NOMO-1 (cell line): ENCODE measurements around the gene ENOSF1.
"Not testable (repeated sequence)": the region's sequence is repeated elsewhere in the genome, so short reads cannot be mapped to it uniquely, and the experiment has no call there.

Experiments
- DNase-seq, 2 experiments: peaks; one replicate each; lab custom pipeline; 2025; ENCODE audit not compliant: unreplicated experiment in 2 of 2; lab: John Stamatoyannopoulos, UW

The ENOSF1 gene

DNA sequence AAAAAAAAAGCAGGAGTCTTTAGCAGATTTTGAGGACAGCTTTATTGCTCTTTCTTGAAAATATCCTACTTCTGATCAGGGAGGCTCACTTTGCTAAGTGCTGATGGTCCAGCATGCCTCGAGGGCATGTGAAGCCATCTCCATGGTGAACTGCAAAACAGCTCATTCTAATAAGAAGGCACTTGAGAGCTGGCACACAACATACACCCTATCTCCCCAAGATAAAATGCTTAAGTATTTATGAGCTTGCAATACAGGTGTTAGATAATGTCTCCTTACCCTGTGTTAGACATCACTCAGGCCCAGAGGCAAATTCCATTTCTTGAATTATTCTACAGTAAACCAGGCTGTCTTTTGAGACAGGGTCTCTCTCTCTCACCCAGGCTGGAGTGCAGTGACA is 2.7 kb downstream of the ENOSF1 start:
- DNase-seq = no peak

DNA sequence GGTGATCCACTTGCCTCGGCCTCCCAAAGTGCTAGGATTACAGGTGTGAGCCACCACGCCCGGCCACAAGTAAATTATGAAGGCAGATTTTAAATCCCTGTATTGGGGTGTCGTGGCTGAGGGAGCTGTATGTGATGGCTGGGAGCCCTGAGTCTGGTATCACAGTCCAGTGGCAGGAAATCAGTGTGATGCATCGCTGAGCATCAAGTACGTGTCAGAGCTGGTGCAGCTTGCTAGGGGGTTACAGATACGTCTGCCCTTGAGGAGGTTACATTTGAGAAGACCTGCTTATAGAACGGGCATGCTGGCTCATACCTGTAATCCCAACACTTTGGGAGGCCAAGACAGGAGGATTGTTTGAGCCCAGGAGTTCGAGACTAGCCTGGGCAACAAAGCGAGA is 4.3 kb downstream of the ENOSF1 start:
- no peak for DNase-seq

DNA sequence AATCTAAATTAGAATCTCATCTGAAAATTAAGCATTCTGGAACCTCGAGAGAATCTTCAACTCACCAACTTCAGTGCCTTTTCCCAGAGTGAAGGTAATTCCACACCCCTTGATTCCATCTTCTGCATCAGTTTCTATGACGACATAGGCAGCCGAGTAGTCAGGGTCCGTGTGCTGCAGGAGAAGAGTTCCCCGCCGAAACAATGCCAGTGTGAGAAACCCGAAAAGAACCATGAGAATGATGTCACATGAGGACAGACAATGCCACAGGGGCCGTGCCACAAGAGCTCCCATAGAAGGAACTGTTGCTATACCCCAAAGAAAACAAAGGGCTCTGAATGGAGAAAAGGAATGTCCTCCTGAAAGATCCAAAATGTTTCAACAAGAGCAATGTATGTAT is 6.0 kb downstream of the ENOSF1 start:
- no peak for DNase-seq

DNA sequence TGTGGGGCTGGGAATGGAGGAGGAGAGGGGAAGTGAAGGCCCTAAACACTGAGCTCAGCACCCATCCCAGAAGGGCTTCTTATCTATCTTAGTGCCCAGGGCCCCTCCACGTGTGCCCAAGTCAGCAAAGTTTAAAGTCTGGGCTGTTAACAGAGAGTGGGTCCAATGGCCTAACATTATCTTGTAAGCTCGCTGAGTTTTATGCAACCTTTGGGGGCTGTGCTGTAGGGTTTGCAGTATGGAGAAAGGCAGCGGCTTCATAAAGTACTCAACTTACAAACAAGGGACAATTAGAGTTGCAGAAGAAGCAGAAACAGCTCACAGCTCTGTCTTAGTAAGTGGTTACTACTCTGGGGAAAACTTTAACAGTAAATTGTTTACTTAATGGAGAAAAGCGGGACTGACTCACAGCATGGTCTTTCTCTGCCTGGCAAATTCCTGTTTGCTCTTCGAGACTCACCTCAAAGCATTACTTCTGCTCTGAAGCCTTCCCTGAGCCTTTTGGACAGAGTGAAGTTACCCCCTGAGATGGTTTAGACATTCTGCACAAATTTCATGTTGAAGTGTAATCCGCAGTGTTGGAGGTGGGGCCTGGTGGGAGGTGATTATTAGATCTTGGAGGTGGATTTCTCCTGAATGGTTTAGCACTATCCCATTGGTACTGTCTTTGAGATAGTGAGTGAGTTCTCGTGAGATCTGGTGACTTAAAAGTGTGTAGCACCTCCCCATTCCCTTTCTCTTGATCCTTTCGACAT is 9.0 kb downstream of the ENOSF1 start:
- no peak for DNase-seq

DNA sequence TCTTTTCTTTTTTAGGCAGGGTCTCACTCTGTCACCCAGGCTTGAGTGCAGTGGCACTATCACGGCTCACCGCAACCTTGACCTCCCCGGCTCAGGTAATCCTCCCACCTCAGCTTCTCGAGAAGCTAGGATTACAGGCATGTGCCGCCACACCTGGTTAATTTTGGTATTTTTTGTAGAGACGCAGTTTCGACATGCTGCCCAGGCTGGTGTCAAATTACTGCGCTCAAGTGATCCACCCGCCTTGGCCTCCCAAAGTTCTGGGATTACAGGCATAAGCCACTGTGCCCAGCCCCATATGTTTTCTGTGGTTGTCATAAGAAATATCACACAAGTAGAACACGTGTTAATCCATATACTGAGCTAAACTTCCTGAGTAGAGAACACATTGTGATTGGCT is 14.6 kb downstream of the ENOSF1 start:
- no peak for DNase-seq

DNA sequence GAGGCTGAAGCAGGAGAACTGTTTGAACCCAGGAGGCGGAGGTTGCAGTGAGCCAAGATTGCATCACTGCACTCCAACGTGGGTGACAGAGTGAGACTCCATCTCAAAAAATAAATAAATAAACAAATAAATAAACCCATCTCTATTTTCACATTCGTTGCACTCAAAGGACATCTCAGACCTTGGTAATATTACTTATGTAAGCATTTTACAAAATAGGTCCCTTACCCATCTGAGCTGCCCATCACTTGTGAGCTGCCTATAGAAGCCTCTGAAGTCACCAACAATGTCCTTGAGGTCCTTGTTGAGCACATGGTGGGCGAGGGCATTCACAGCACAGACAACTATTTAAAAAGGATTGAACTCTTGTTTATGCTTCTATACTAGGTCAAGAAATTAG is 15.4 kb downstream of the ENOSF1 start:
- DNase-seq = no peak

DNA sequence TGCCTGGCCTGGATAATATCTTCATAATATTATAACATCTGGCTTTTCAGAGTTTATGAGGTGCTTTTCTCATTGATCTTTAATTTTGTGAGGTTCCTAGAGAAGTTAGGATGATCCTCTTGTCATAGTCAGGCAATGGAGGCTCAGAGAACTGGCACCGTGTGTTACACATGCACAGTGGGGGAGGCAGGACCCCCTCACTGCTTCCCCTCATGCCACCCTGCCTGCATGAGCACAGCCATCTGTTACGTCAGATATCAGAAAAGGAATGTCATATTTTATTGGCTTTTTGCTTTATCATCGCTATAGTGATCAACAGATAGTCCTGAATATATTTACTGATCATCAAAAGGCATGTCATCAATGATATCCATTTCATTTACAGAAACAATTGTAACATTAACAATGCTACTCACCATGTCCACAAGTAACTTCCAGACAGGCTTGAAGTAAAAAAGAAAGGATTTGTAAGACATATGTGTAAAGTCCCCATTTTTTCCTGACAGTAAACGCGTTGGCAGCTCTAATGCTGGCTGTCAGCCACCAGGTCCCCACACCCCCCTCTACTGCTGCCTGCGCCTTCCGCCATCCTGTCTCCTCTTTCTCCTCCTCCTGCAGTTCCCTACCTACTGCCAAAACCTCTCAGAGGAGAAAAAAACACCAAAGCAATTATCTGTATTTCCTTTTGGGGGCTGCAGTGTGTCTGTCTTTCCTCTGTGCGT is 18.8 kb downstream of the ENOSF1 start:
- no peak for DNase-seq

DNA sequence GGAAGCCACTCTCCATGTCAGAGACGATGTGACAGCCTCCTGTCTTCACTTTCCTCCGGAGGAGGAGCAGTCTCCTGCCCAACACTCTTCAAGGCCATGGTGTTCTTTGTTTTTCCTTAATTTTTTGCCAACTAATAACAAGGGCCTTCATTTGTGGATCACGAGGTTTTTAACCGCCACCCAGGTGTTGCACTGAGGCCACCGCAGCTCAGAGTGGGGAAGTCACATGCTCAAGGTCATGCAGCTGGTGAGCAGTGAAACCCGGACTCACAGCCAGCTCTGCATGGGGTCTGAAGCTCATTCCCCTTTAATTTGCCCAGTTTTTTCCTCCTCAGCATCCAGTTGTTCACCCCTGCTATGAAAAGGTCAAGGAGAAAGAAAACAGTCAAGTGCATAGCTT is 19.6 kb downstream of the ENOSF1 start:
- DNase-seq = no peak

DNA sequence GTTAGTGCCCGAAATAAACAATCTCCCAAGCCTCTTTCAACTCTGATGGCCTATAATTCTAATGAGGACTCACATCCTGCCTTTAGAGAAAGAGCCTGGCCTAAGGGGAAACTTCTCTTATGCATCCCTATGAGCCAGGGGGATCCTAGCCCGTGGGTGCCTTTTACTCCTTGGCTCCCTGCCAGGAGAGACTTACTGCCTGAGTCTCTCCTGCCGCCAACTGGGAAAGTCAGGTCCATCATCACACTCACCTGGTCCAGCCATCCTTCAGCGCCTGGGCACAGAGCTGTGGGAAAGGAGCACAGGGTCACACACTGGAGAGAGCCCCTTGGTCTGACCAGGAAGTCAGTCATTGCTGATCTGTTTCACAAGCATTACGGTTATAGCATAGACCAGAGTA is 24.1 kb downstream of the ENOSF1 start:
- no peak for DNase-seq

DNA sequence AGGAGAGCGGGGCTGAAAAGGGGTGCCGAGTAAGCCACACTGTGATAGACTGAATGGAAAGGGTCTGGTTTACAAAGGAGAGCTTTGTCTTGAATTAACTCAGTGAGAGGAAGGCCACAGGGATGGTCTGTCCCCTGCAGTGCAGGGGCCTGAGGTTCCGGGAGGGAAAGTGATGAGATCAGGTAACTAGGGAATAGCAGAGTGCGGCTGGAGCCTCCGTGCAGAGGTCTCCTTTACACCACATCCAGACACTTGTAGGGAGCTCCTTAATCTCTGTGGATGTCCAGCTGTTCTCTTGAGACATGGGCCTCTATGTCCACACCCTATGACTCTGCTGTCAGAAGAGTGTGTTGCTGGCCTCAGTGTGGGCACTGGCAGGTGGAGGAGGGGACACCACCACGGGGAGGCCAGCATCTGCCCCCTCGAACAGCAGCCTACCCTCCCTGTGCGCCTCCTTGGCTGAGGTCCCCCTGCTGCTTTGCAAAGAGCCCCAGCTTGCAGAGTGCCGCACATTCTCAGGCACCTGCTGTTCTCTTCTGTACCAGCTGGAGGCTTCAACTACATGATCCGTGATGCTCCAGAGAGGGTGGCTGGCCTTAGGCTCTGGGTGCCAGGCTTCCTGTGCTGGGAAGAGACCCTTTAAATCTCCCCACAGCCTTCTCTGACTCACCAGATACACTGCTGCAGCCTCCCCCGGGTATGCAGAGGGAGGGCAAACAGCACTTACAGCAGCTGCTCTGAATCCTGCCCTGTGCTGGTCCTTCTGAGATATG is 25.9 kb downstream of the ENOSF1 start:
- DNase-seq = no peak

DNA sequence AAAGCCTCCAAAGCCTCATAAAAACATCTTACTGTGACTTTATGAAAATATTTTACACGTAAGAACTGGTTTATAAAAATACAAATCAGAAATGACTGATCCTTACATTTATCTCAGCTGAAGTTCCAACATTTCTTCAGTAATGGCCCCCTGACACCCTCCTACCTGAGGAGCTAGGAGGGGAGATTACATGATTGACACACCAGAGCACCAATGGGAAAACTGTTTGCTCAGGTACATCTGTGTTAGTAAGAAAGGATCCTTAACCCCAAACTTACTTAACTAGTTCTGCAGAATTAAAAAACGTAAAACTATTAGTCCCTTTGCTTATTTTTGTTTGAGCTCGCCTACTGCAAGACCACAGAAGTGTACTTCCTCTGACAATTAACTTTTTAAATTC is 27.0 kb downstream of the ENOSF1 start:
- no peak for DNase-seq

DNA sequence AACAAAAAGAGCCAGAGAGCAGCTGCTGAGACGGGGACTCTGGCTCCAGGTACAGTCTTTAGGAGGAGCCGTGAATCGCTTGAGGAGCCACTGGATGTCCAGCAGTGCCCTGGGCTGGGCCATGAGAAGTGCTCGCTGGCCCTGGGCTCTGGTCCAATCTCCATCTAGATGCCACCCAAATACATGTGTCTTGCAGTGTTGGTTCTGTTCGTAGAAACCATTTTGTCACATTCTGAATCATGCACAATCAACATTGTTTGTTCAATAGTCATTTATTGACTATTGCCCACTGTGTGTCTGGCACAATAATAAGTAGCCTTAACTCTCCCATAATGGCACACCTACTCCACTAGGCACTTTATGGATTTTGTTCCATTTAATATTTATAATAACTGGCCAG is 28.9 kb downstream of the ENOSF1 start:
- DNase-seq = no peak

DNA sequence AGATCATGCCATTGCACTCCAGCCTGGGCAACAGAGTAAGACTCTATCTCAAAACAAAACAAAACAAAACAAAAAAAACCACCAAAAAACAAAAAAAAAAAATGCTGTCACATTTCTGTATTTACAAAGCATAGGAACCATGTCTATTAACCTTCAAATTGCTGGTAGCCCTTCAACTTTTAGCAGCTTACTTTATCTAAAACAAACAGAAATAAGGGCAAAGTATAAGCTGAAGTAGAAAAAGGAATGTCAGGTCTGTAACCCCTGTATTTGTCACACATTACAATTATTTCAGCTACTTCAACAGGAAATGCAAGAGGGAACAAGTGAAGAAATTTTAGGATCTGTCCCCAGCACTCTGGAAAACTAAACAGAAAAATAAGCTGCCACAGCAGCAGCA is 29.6 kb downstream of the ENOSF1 start:
- no peak for DNase-seq

DNA sequence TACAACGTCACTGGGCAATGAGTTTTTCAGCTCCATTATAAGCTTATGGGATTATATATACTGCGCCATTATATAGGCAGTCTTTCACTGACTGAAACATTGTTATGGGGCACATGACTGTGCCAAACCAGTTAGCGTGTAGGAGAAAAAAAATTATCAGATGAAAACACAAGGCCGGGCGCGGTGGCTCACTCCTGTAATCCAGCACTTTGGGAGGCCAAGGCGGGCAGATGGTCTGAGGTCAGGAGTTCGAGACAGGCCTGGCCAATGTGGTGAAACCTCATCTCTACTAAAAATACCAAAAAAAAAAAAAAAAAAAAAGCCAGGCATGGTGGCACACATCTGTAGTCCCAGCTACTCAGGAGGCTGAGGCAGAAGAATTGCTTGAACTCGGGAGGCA is 30.0 kb downstream of the ENOSF1 start:
- DNase-seq = not testable (repeated sequence)

DNA sequence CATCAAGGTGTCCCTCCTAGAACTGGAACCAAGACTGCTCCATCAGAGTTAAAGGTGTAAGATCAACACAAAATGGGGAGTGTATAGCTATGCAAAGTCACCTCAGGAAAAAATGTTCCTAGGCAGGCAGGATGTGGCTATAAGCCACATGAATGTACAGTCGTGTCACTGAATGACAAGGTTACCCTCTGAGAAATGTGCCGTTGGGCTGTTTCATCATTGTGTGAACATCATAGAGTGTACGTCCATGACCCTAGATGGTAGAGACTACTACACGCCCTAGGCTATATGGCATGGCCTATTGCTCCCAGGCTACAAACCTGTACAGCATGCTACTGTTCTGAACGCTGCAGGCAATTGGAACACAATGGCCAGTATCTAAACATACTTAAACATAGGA is 30.4 kb downstream of the ENOSF1 start:
- no peak for DNase-seq

DNA sequence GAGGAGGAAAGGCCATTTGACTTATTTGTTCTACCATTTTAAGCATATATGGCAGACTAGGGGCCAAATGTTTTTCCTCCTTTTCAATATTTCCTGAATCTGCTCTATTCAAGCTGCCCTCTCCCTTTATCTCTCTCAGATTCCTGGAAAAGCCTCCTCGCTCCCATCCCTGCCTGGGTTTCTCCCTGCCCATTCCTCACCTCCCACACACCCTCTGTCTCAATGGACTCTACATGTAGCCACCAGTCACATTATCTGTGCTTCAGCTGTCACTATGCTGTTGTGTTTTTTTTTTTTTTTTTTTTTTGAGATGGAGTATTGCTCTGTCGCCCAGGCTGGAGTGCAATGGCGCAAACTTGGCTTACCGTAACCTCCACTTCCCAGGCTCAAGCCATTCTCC is 32.0 kb downstream of the ENOSF1 start:
- no peak for DNase-seq

DNA sequence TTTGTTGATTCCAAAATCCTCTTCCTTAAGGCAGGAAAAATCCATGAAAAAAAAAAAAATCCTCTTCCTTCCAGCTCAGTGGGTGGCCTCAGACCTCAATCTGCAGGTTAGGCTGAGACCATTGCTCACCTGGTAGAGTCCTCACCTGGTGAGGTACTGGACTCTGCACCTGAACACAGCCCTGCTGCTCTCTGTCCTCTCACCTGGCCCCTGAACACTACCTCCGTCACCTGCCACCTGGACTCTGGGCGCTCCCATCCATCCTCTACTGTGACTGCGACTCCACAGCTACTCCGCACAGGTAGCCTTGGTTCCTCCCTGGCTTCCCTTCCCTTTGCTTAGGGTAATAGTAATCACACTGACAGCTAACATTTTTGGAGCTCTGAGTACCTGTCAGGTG is 32.9 kb downstream of the ENOSF1 start:
- no peak for DNase-seq

DNA sequence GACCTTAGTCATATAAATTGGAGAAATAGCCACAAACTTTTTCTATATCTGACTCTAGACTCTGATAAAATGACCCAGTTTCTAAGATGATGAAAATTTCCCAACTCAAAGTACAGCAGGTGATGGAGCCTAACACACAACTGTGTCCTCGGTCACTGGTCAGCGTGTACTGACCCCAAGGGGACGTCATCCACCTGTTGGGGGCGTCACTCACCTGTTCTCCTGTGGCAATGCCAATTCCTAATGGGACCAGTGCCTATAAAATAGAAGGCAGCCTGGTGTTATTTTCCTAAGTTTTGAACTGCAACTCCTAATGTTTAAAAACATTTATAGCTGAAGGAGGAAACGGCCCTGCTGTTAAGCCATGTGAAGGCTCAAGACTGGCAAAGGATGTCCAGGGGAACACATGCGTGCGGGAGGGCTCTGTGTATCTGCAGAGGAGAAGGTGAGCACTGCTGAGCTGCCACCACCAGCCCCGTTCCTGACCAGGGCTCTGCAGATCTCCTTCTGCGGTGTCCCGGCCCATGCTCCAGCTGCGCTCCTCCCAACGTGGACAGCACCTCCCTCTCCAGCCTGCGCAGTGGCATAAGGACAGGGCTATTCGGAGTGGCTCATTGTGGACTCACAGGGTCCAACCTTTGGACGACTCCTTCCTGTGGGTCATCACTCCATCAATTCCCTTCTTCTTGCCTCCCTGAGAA is 33.8 kb downstream of the ENOSF1 start:
- DNase-seq = no peak

DNA sequence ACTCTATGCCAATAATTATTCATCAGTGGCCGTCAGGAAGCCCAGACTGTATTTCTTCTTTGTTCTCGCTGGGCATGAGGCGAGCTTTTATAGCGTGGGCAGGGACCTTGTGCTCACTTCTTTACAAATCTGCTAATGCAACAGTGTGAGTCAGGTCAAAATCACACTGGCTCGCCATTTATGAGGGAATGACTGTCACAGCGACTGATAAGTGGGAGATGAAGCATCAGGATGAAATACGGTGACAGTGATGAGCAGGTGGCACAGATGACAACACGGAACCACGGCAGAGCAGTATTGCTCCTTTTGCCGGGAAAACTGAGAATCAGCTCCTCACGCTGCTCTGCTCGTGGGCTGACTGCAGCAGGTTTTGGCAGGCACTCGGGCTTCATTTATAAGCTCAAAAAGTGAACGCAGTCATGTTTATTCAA is 34.5 kb downstream of the ENOSF1 start:
- no peak for DNase-seq

DNA sequence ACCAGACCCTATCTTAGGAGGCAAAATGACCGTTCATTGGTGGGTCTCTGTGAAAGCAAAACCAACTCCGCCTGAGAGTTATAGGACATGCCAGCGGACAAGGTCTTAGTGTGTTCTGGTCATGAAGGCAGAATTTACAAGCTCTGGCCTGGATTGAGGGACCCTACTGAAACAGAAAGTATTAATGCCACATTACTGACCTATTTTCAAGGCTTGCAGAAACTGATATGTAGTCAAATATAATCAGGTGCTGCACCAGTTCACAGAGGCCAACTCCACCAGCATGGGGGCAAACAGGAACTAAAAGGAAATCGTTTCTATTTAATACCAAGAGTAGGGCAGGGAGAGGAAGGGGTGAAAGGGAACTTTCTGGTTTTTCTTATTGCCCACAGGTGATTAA is 35.3 kb downstream of the ENOSF1 start:
- DNase-seq = no peak

DNA sequence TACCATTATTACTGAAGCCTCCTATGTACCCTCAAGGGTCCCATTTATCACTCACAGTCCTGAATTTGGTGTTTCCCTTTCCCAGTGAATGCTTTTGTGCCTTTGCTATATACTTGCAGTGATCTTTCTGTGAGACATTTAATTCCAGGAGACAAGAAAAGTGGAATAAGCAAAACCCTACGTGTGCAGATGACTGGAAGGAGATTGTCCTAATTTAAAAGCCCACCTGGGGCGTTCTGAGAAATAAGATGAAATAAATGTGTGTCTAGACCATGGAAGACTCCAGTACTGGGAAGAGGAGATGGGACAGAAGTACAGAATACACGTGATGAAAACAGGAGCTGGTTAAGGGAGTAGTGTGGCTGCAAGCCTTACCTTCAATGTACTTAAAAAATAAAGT is 35.7 kb downstream of the ENOSF1 start:
- no peak for DNase-seq
